Measurements from ENCODE around the gene FBXO2.
"Not testable (repeated sequence)": the region's sequence is repeated elsewhere in the genome, so short reads cannot be mapped to it uniquely, and the experiment has no call there.

FBXO2 gene

DNA sequence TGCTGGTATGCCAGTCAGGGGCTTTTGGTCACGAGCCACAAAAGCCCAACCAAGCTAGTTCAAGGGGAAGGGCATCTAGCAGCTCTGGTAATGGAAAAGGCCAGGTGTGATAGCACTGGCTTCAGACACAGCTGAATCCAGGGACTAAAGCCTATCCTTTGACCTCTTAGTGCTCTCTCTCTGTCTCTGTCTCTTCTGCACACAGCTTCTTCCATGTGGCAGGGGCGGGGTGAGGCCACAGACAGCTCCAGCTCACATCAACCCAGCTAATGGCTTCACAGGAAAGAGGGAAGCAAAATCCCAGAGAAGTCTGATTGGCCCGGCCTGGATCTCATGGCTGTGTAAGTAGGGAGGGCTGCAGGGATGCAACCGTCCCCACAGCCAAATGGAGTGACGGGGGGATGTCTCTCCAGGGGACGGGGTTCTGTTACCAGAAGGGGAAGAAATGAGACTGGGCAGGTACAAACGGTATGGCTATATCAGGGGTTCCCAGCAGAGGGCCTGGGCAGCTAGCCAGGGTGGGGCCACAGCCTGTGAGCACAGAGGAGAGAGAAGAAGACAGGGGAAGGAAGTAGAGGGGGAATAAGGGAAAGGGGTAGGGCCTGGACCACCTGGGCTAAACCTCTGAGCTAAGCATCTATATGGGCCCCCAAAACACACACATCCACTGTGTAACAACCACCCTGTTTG lies 42.4 kb downstream of the FBXO2 start:
- H3K4me1 ChIP-seq (ENCODE audit: insufficient read depth, low read length): no peaks in the 10 kb centered on the region
- no peak overlapping the region for H3K9ac ChIP-seq (ENCODE audit: low read depth, low read length)
- H3K9me3 ChIP-seq (ENCODE audit: control insufficient read depth, insufficient read depth, low read length): no peaks in the 10 kb centered on the region
- H3K36me3 ChIP-seq (ENCODE audit: insufficient read depth, low read length): no peaks in the 10 kb centered on the region

DNA sequence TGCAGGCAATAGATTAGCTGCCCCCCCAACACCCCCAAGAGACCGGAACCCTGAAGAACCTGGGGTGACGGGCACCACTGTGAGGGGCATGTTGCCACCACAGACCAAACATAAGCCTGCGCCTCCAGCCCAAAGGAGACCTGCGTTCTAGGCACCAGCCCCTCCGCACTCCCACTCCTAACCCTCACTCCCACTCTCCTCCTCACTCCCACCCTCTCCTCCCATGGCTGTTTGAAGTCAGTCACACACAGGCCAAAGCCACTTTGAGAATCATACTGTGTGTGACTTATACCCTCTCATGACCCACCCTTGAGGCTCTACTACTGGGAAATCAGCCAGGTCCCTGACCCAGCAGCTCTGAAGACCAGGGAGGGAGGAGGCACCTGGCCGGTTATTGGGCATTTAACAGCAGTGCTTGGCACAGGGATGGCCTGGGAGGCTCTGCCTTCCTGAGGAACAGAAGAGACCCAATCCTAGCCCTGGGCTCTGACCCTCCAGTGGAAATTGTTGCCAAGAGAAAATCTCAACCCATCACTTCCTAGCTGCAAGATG lies 43.5 kb downstream of the FBXO2 start:
- Histone ChIP-seq H3K4me1 (ENCODE audit: insufficient read depth, low read length) (no peaks in the 10 kb centered on the region), H3K9ac (ENCODE audit: low read depth, low read length) (no peak overlapping the region), H3K9me3 (ENCODE audit: control insufficient read depth, insufficient read depth, low read length) (no peaks in the 10 kb centered on the region), H3K36me3 (ENCODE audit: insufficient read depth, low read length) (no peaks in the 10 kb centered on the region)

DNA sequence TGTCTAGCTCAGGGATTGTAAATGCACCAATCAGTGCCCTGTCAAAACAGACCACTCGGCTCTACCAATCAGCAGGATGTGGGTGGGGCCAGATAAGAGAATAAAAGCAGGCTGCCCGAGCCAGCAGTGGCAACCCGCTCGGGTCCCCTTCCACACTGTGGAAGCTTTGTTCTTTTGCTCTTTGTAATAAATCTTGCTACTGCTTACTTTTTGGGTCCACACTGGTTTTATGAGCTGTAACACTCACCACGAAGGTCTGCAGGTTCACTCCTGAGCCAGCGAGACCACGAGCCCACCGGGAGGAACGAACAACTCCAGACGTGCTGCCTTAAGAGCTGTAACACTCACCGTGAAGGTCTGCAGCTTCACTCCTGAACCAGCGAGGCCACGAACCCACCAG lies 44.9 kb downstream of the FBXO2 start:
- not testable (repeated sequence) for H3K4me1 ChIP-seq (ENCODE audit: insufficient read depth, low read length); H3K36me3 ChIP-seq (ENCODE audit: insufficient read depth, low read length); H3K9me3 ChIP-seq (ENCODE audit: control insufficient read depth, insufficient read depth, low read length); H3K9ac ChIP-seq (ENCODE audit: low read depth, low read length)

DNA sequence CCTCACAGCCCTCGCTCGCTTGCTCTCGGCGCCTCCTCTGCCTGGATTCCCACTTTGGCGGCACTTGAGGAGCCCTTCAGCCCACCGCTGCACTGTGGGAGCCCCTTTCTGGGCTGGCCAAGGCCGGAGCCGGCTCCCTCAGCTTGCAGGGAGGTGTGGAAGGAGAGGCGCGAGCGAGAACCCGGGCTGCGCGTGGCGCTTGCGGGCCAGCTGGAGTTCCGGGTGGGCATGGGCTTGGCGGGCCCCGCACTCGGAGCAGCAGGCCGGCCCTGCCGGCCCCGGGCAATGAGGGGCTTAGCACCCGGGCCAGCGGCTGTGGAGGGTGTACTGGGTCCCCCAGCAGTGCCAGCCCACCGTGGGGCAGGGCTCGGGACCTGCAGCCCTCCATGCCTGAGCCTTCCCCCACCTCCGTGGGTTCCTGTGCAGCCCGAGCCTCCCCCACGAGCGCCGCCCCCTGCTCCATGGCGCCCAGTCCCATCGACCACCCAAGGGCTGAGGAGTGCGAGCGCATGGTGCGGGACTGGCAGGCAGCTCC lies 45.6 kb downstream of the FBXO2 start:
- not testable (repeated sequence) for H3K9me3 ChIP-seq (ENCODE audit: control insufficient read depth, insufficient read depth, low read length); H3K4me1 ChIP-seq (ENCODE audit: insufficient read depth, low read length); H3K9ac ChIP-seq (ENCODE audit: low read depth, low read length); H3K36me3 ChIP-seq (ENCODE audit: insufficient read depth, low read length)

DNA sequence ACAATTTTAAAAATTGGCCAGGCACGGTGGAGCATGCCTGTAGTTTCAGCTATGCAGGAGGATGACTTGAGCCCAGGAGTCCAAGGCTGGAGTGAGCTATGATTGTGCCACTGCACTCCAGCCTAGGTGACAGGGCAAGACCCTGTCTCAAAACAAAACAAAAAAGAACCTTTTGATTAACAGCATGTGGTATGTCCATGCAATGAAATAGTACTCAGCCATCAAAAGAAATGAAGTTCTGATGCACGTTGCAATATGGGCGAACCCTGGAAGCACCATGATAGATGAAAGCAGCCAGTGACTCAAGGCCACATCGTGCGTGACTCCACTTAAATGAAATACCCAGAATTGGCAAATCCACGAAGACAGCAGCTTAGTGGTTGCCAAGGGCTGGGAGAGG lies 47.5 kb downstream of the FBXO2 start:
- Histone ChIP-seq H3K36me3 (ENCODE audit: insufficient read depth, low read length) (no peaks in the 10 kb centered on the region), H3K9ac (ENCODE audit: low read depth, low read length) (no peak overlapping the region), H3K4me1 (ENCODE audit: insufficient read depth, low read length) (peaks cover 4% of the 10 kb centered on the region; the same call in 1 of the 2 replicates), H3K9me3 (ENCODE audit: control insufficient read depth, insufficient read depth, low read length) (no peaks in the 10 kb centered on the region)

DNA sequence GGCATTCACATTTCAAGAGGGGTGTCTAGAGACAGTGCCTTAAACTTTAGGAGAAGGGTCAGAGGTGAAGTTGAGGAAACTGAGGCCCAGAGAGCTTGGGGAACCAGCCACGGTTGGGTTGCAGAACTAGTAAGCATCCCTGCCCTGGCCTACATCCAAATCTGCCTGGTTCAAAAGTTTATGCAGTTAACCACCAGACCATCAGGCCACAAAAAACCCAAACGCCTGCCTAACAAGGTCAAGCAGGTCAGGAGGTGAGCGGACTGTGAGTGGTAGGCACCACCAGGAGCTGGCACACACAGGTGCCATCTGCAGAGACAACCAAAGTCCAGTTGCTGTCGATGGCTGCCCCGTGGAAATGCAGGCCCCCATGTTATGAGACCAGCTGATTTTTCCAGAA lies 51.2 kb downstream of the FBXO2 start:
- no peaks in the 10 kb centered on the region for H3K36me3 ChIP-seq (ENCODE audit: insufficient read depth, low read length)
- peaks cover 4% of the 10 kb centered on the region; the same call in 1 of the 2 replicates for H3K4me1 ChIP-seq (ENCODE audit: insufficient read depth, low read length)
- no peaks in the 10 kb centered on the region for H3K9me3 ChIP-seq (ENCODE audit: control insufficient read depth, insufficient read depth, low read length)
- H3K9ac ChIP-seq (ENCODE audit: low read depth, low read length): no peak overlapping the region

DNA sequence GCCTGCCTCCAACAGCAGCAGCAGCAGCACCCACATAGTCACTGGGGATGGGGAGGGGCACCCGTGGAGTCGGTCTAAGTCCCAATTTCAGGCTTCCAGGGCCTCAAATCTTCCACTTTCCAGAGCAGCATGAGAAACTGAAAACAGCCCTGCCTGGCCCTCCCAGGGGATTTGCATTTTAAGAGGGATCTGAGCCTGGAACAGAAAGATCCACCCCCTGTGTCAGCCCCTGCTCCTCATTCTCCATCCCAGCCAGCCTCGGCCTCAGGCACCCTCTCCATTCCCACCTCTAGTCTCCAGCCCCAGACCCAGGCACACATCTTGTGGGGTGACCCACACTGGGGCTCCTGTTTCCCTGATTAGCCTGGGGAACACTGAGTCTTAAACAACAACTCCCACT lies 51.8 kb downstream of the FBXO2 start:
- H3K4me1 ChIP-seq (ENCODE audit: insufficient read depth, low read length): peaks cover 4% of the 10 kb centered on the region; the same call in 1 of the 2 replicates
- H3K36me3 ChIP-seq (ENCODE audit: insufficient read depth, low read length): no peaks in the 10 kb centered on the region
- H3K9me3 ChIP-seq (ENCODE audit: control insufficient read depth, insufficient read depth, low read length): no peaks in the 10 kb centered on the region
- H3K9ac ChIP-seq (ENCODE audit: low read depth, low read length): no peak overlapping the region

DNA sequence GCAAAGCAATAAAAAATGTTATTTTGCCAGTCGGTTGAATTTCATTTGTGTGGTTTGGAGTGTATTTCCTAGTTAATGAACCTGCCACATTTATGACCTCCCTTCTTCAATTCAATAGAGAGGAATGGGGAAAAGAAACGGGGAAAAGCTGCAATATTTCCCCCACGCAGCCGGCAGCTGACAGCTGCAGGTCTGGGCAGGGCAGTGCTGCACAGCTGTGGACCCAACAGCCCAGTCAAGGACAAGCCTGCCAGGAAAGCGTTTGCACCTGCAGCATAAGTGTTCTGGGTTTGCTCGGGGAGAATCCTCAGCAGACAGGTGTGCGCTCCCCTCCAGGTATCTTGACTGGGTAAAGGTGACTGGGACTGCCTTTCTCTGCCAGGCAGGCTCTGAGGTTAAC lies 53.4 kb downstream of the FBXO2 start:
- H3K9me3 ChIP-seq (ENCODE audit: control insufficient read depth, insufficient read depth, low read length): no peaks in the 10 kb centered on the region
- H3K4me1 ChIP-seq (ENCODE audit: insufficient read depth, low read length): peaks cover 4% of the 10 kb centered on the region; the same call in 1 of the 2 replicates
- H3K36me3 ChIP-seq (ENCODE audit: insufficient read depth, low read length): no peaks in the 10 kb centered on the region
- H3K9ac ChIP-seq (ENCODE audit: low read depth, low read length): no peak overlapping the region

DNA sequence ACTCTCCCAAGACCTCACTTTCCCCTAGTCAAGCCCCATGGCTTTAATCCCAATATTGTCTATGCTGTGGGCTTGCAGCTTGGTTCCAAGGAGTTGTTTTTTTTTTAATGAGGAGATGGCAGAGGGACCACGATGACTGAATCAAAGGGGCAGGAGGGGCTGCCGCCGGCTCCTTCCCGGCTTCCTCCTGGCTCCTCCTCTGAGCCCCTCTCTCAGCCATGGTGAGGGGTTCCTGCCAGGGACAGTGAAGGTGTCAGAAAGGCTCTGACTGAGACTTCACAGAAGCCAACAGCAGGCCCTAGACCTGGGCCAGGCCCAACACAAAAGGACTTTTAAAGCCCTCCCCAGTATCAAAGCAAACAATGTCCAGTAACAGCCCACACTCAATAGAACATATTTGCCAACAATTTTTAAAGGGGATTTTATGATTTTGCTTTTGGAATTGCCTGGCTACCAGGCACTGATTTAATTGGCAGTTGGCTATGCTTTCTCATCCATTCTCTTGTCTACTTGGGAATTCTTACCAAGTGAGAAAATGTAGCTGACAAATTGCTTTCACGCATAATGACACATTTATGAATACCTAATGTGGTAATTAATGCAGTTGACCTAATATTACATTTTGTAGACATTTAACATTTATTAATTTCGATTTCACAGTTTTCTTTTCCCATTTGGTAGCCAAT lies 54.2 kb downstream of the FBXO2 start:
- Histone ChIP-seq H3K4me1 (ENCODE audit: insufficient read depth, low read length) (peaks cover 7% of the 10 kb centered on the region; the same call in 1 of the 2 replicates), H3K36me3 (ENCODE audit: insufficient read depth, low read length) (no peaks in the 10 kb centered on the region), H3K9ac (ENCODE audit: low read depth, low read length) (no peak overlapping the region), H3K9me3 (ENCODE audit: control insufficient read depth, insufficient read depth, low read length) (no peaks in the 10 kb centered on the region)

DNA sequence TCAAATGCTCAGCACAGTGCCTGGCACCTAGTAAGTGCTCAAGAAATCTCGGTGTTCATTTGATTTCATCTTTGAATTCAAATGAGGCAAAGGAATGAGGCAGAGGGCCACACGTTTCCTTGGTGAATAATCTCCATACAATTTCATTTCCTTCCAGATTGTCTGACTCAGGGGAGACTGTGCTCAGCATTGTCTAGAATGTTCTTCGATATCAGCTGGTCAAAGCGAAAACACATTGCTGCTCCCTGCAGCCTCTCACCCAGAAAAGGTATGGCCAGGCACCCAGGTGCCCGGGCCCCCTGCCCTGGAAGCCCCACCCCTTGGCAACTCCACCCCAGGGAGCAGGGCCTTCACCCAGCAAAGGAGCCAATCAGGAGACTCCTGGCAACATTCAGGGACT lies 55.8 kb downstream of the FBXO2 start:
- H3K4me1 ChIP-seq (ENCODE audit: insufficient read depth, low read length): peaks cover 7% of the 10 kb centered on the region
- no peaks in the 10 kb centered on the region for H3K9me3 ChIP-seq (ENCODE audit: control insufficient read depth, insufficient read depth, low read length)
- H3K9ac ChIP-seq (ENCODE audit: low read depth, low read length): no peak overlapping the region
- no peaks in the 10 kb centered on the region for H3K36me3 ChIP-seq (ENCODE audit: insufficient read depth, low read length)

Measured in ES-I3 (cell line).